ENCODE measurements around the gene FGF23.

FGF23 gene

GRCh38 chr12:4386801-4387200 lies 7.3 kb upstream of the FGF23 start:
- DNase-seq (ENCODE audit: low read depth in 4 of 4, low spot score in 1 of 4) = no peak

- no peak for DNase-seq (ENCODE audit: low read depth in 4 of 4, low spot score in 1 of 4)
Measured at GRCh38 chr12:4383304-4383865, 3.9 kb upstream of the FGF23 start.

- DNase-seq (ENCODE audit: low read depth in 4 of 4, low spot score in 1 of 4) = no peak
Measured at GRCh38 chr12:4380332-4380731, 820 bp upstream of the FGF23 start.

GRCh38 chr12:4378772-4379171 lies 740 bp downstream of the FGF23 start:
- DNase-seq (ENCODE audit: low read depth in 4 of 4, low spot score in 1 of 4) = no peak

GRCh38 chr12:4375449-4375848 lies 4.1 kb downstream of the FGF23 start:
- no peak for DNase-seq (ENCODE audit: low read depth in 4 of 4, low spot score in 1 of 4)

- no peak for DNase-seq (ENCODE audit: low read depth in 4 of 4, low spot score in 1 of 4)
Measured at GRCh38 chr12:4372653-4373052, 6.9 kb downstream of the FGF23 start.

GRCh38 chr12:4370265-4370664 lies 9.2 kb downstream of the FGF23 start:
- no peak for DNase-seq (ENCODE audit: low read depth in 4 of 4, low spot score in 1 of 4)

- DNase-seq (ENCODE audit: low read depth in 4 of 4, low spot score in 1 of 4) = no peak
Measured at GRCh38 chr12:4369548-4369947, 10.0 kb downstream of the FGF23 start.

- DNase-seq (ENCODE audit: low read depth in 4 of 4, low spot score in 1 of 4) = no peak
Measured at GRCh38 chr12:4366090-4366489, 13.4 kb downstream of the FGF23 start.

GRCh38 chr12:4356041-4356327 lies 23.5 kb downstream of the FGF23 start:
- peak in 3 of 4 experiments; percentile 7 to 39 (median 23) for DNase-seq (ENCODE audit: low read depth in 4 of 4, low spot score in 1 of 4)

- DNase-seq (ENCODE audit: low read depth in 4 of 4, low spot score in 1 of 4) = no peak
Measured at GRCh38 chr12:4355156-4356040, 24.1 kb downstream of the FGF23 start.

GRCh38 chr12:4353785-4354208 lies 25.7 kb downstream of the FGF23 start:
- DNase-seq (ENCODE audit: low read depth in 4 of 4, low spot score in 1 of 4) = peak in 1 of 4 experiments; percentile 1

- DNase-seq (ENCODE audit: low read depth in 4 of 4, low spot score in 1 of 4) = no peak
Measured at GRCh38 chr12:4346931-4347330, 32.6 kb downstream of the FGF23 start.

GRCh38 chr12:4331842-4332241 lies 47.7 kb downstream of the FGF23 start:
- DNase-seq (ENCODE audit: low read depth in 4 of 4, low spot score in 1 of 4) = no peak

GRCh38 chr12:4331221-4331620 lies 48.3 kb downstream of the FGF23 start:
- DNase-seq (ENCODE audit: low read depth in 4 of 4, low spot score in 1 of 4) = no peak

GRCh38 chr12:4330203-4330602 lies 49.3 kb downstream of the FGF23 start:
- DNase-seq (ENCODE audit: low read depth in 4 of 4, low spot score in 1 of 4) = no peak

- DNase-seq (ENCODE audit: low read depth in 4 of 4, low spot score in 1 of 4) = no peak
Measured at GRCh38 chr12:4327293-4327692, 52.2 kb downstream of the FGF23 start.

GRCh38 chr12:4325966-4326365 lies 53.5 kb downstream of the FGF23 start:
- no peak for DNase-seq (ENCODE audit: low read depth in 4 of 4, low spot score in 1 of 4)

- no peak for DNase-seq (ENCODE audit: low read depth in 4 of 4, low spot score in 1 of 4)
Measured at GRCh38 chr12:4324366-4324765, 55.1 kb downstream of the FGF23 start.

- DNase-seq (ENCODE audit: low read depth in 4 of 4, low spot score in 1 of 4) = no peak
Measured at GRCh38 chr12:4323396-4323795, 56.1 kb downstream of the FGF23 start.

- DNase-seq (ENCODE audit: low read depth in 4 of 4, low spot score in 1 of 4) = no peak
Measured at GRCh38 chr12:4322726-4323125, 56.8 kb downstream of the FGF23 start.

- peak; percentile 74 to 89 (median 82) for DNase-seq (ENCODE audit: low read depth in 4 of 4, low spot score in 1 of 4)
Measured at GRCh38 chr12:4320853-4321701, 58.4 kb downstream of the FGF23 start, which contains the start of gene TIGAR. TSS of gene TIGAR (plus strand) at chr12:4321213. CDS start at chr12:4321272, 59 bp downstream.

All from stimulated activated CD4-positive, alpha-beta T cell treated with anti-CD3 and anti-CD28 coated beads, Interleukin-1b, Interleukin-23, amount 100 ng/mL, for 24 hours (primary cell).